Activated B cell treated with CpG ODN at 0.5 μM for 24 hours (primary cell): ENCODE measurements around the gene HMCN1. TPM values are rescaled to one million over a fixed set of nuclear protein-coding genes. Genes with fewer than 3 reads are reported as not detected.

Source experiments
- ATAC-seq: fragments of 200-7000 bp; cut with Tn5 transposase; one replicate; pipeline ENCODE4 v1.10.0; 2021; ENCODE audit warnings: low read depth, mild to moderate bottlenecking, moderate library complexity
- CTCF ChIA-PET: fragments of 350-600 bp; sonication (Branson Sonifier 250); formaldehyde crosslinking; loops from one replicate; lab custom pipeline; 2021; ENCODE audit warnings: antibody characterized with exemption; lab: Charles Lee
- POLR2A ChIA-PET: fragments of 350-600 bp; sonication (Branson Sonifier 250); formaldehyde crosslinking; loops from one replicate; lab custom pipeline; 2021; ENCODE audit warnings: antibody characterized with exemption; lab: Charles Lee
- DNase-seq: peaks from one replicate; pipeline ENCODE4 v3.0.0; 2022
- H3K27ac Mint-ChIP-seq: one replicate; pipeline ENCODE4 v1.8.0; 2020; ENCODE audit warnings: mixed read lengths
- H3K27me3 Mint-ChIP-seq: one replicate; pipeline ENCODE4 v1.8.0; 2021; ENCODE audit warnings: mixed read lengths
- H3K36me3 Mint-ChIP-seq: one replicate; pipeline ENCODE4 v1.8.0; 2021; ENCODE audit warnings: low read depth, mixed read lengths
- H3K4me1 Mint-ChIP-seq: one replicate; pipeline ENCODE4 v1.8.0; 2021; ENCODE audit warnings: mixed read lengths
- H3K4me3 Mint-ChIP-seq: one replicate; pipeline ENCODE4 v1.8.0; 2020; ENCODE audit warnings: mild to moderate bottlenecking, mixed read lengths
- H3K9me3 Mint-ChIP-seq: one replicate; pipeline ENCODE4 v1.8.0; 2020; ENCODE audit warnings: mixed read lengths
- intact Hi-C: fragments of 100-400 bp; cut with micrococcal nuclease; formaldehyde crosslinking; loops from one replicate; pipeline ENCODE4 v1.15.1; 2024
- total RNA-seq: library from RNA; stranded (reverse); gene quantifications from 2 replicates; pipeline ENCODE4 v1.2.3, GENCODE V29; 2022
- TF ChIP-seq, protein P1 (sequence below): fragments of 200-600 bp; IDR thresholded peaks from one replicate; pipeline ENCODE4 v1.8.0; 2022; ENCODE audit warnings: antibody characterized with exemption, mild to moderate bottlenecking

The HMCN1 gene
- total RNA-seq, 1 donor from 2014 or later: 0.27 TPM

DNA sequence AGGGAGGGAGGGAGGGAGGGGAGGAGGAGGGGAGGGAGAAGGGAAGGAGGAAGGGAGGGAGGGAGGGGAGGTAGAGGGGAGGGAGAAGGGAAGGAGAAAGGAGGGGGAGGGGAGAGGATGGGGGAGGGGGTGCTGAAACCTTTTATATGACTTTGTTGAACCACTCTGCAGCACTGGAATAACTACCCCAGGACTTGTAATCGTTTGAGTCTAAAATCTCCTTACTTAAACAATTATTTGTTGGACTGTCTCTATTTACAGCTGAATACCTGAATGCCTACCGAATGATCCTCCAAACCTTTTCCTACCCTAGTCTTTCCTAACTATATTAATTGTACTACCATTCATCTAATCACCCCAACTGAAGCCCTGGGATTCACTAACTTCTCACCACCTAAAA, 459.0 kb downstream of the HMCN1 start:
- POLR2A ChIA-PET: no interaction called here
- Mint-ChIP-seq H3K27me3 (no peaks in the 10 kb centered on the region), H3K36me3 (no peaks in the 10 kb centered on the region), H3K27ac (no peak overlapping the region), H3K4me3 (no peak overlapping the region), H3K4me1 (no peaks in the 10 kb centered on the region), H3K9me3 (no peaks in the 10 kb centered on the region)
- CTCF ChIA-PET: no interaction called here
- ATAC-seq: no peak
- intact Hi-C loops: no loop called here
- DNase-seq: no peak
- TF ChIP-seq, protein P1, sequence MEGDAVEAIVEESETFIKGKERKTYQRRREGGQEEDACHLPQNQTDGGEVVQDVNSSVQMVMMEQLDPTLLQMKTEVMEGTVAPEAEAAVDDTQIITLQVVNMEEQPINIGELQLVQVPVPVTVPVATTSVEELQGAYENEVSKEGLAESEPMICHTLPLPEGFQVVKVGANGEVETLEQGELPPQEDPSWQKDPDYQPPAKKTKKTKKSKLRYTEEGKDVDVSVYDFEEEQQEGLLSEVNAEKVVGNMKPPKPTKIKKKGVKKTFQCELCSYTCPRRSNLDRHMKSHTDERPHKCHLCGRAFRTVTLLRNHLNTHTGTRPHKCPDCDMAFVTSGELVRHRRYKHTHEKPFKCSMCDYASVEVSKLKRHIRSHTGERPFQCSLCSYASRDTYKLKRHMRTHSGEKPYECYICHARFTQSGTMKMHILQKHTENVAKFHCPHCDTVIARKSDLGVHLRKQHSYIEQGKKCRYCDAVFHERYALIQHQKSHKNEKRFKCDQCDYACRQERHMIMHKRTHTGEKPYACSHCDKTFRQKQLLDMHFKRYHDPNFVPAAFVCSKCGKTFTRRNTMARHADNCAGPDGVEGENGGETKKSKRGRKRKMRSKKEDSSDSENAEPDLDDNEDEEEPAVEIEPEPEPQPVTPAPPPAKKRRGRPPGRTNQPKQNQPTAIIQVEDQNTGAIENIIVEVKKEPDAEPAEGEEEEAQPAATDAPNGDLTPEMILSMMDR: no peak

DNA sequence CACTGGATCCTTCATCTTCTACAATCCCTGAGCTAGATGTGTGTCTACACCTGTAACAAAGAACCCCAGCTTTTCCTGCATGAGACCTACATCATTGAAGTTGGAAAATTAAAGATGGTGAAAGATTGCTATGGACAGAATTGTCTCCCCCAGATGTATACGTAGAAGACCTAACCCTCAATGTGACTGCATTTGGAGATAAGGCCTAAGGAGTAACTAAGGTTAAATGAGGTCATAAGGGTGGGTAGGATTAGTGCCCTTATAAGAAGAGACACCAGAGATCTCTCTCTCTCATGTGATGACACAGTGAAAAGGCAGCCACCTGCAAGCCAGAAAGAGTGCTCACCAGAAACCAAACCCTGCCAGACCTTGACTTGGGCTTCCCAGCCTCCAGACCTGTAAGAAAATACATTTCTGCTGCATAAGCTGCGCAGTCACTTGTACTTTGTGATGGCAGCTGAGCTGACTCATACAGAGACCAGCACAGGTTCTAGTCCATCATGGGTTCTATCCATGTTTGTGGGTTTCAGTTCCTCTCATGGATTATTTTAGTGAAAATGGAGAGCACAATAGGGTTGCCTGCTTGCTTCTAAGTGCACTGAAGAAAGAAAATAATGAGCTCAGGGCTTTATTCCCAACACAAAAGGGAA, 460.0 kb downstream of the HMCN1 start:
- Mint-ChIP-seq H3K9me3 (no peaks in the 10 kb centered on the region), H3K27me3 (no peaks in the 10 kb centered on the region), H3K4me1 (no peaks in the 10 kb centered on the region), H3K27ac (no peak overlapping the region), H3K36me3 (no peaks in the 10 kb centered on the region), H3K4me3 (no peak overlapping the region)
- CTCF ChIA-PET: no interaction called here
- intact Hi-C loops: no loop called here
- TF ChIP-seq, protein P1: no peak
- no peak for DNase-seq
- POLR2A ChIA-PET: no interaction called here
- ATAC-seq: no peak

DNA sequence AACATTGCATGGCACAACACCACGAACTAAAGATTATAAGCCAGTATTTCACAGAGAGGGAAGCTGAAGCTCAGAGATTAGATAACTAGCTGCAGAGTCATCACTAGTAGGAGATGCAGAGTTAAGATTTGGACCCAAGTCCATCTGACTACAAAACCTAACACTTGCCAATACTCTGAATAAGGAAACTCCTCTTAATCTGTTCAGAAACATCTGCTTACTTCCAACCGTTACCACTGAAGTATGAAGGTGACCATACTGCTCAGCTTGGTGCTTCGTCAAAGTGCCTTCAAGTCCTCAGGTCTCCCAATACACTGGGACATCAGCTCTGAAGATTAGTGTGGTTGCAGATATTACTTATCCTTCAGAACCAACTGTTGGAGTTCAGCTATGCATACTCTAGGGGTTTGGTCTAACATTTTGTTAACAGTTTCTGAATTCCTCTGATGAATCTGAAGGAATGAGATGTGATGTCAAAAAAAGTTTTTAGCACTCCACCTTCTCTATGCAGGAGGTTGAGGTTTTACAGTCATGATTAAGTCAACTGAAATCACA, 461.3 kb downstream of the HMCN1 start:
- POLR2A ChIA-PET: no interaction called here
- intact Hi-C loops: no loop called here
- no peak for ATAC-seq

DNA sequence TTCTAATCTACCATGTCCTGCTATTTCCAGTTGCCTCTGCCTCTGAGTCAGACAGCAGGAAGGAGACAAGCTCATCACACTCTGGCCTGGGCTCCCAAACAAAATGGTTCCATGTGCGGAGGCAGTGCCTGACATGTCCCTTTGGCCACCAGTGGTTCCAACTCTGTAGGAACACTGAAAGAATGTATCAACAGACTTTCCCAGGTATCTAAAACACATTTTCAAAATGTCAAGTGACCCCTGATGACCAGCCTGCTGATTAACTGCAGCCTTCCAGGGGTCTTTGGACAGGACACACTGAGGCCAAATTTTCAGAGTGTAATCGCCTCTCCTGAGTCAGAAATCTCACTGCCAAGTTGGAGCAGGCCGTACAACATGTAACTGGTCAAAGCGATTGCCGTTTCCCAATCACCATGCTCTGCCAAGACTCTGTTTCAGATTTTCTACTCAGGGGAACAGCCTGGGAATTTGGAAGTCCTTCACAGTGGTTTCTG, 468.1 kb downstream of the HMCN1 start:
- intact Hi-C loops: no loop called here
- ChIA-PET POLR2A (no interaction called here), CTCF (no interaction called here)
- Mint-ChIP-seq H3K27me3 (no peaks in the 10 kb centered on the region), H3K27ac (no peak overlapping the region), H3K9me3 (no peaks in the 10 kb centered on the region), H3K36me3 (no peaks in the 10 kb centered on the region), H3K4me1 (no peaks in the 10 kb centered on the region), H3K4me3 (no peak overlapping the region)
- TF ChIP-seq, protein P1: no peak
- DNase-seq (no peak), ATAC-seq (no peak)

More for the DNA sequence above, 461.3 kb downstream of the HMCN1 start:
- Mint-ChIP-seq H3K36me3 (no peaks in the 10 kb centered on the region), H3K9me3 (no peaks in the 10 kb centered on the region), H3K27me3 (no peaks in the 10 kb centered on the region), H3K27ac (no peak overlapping the region), H3K4me3 (no peak overlapping the region), H3K4me1 (no peaks in the 10 kb centered on the region)
- CTCF ChIA-PET: no interaction called here
- TF ChIP-seq, protein P1: no peak
- DNase-seq: no peak

DNA sequence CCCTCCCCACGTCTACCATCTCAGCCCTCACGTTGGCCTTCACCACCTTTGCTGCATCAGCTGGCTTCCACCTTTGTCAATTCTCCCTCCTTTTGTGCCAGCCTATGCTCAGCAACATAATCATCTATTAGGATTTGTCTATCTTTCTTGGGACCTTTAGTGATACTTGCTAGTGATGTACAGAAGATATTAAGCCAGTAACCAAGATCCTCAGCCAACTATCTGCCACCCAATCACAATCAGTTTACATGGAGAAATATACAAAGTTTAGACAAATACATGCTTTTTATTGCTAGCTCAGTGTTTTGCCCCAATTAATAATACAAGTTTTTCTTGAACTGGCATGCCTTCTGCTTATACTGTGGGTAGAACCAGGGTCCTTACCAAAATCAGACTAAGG, 468.6 kb downstream of the HMCN1 start:
- no peaks in the 10 kb centered on the region for H3K27me3 Mint-ChIP-seq
- no peaks in the 10 kb centered on the region for H3K36me3 Mint-ChIP-seq
- H3K9me3 Mint-ChIP-seq: no peaks in the 10 kb centered on the region
- TF ChIP-seq, protein P1: no peak
- intact Hi-C loops: no loop called here
- ChIA-PET CTCF (no interaction called here), POLR2A (no interaction called here)
- H3K27ac Mint-ChIP-seq: no peak overlapping the region
- no peak overlapping the region for H3K4me3 Mint-ChIP-seq
- no peak for ATAC-seq
- DNase-seq: no peak
- H3K4me1 Mint-ChIP-seq: no peaks in the 10 kb centered on the region
